ENCODE results near the gene DPH1.

DNA sequence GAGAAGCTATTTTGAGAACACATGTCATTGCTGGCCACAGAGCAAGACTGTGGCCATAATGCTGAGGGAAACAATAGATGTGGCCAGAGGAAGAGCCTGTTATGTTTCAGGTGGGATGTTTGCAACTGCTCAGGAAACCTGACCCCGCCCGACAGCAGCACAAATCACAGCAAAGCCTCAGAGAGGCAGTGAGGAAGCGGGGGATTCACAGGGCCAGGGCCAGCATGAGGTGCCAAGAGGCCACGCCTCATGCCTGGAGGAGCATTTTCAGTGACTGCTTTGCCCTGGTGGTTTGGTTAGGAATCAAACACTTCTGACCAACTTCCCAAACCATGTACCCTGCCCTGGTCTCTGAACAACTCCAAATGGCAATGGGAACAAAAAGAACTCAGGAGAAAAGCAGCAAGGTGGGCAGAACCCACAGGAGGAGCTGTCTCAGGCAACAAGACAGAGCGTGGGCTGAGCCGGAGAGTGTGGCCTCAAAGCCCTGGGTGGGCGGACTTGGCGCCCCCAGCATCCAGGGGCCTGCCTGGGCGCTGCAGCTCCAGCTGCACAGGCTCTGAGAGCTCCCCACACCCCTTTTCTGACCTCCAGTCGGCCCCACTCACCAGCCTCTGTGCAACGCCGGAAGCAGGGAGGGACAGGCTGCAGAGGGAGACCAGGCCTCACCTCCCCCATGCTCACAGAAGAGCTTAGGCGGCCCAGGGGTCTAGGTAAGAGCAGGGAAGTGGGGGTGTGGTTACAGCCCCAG, 45.6 kb downstream of the DPH1 start:
- TF ChIP-seq, protein P1, sequence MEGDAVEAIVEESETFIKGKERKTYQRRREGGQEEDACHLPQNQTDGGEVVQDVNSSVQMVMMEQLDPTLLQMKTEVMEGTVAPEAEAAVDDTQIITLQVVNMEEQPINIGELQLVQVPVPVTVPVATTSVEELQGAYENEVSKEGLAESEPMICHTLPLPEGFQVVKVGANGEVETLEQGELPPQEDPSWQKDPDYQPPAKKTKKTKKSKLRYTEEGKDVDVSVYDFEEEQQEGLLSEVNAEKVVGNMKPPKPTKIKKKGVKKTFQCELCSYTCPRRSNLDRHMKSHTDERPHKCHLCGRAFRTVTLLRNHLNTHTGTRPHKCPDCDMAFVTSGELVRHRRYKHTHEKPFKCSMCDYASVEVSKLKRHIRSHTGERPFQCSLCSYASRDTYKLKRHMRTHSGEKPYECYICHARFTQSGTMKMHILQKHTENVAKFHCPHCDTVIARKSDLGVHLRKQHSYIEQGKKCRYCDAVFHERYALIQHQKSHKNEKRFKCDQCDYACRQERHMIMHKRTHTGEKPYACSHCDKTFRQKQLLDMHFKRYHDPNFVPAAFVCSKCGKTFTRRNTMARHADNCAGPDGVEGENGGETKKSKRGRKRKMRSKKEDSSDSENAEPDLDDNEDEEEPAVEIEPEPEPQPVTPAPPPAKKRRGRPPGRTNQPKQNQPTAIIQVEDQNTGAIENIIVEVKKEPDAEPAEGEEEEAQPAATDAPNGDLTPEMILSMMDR (IDR thresholded peaks at IDR 0.05; ENCODE audit: low read depth, low read length, missing input control): no peak
- no peak for TF ChIP-seq RAD21 (IDR thresholded peaks at IDR 0.05)
- TF ChIP-seq NR2F2 (IDR thresholded peaks at IDR 0.05): no peak
- TF ChIP-seq TAF1 (conservative IDR thresholded peaks at IDR 0.05): no peak
- TF ChIP-seq, protein P2, sequence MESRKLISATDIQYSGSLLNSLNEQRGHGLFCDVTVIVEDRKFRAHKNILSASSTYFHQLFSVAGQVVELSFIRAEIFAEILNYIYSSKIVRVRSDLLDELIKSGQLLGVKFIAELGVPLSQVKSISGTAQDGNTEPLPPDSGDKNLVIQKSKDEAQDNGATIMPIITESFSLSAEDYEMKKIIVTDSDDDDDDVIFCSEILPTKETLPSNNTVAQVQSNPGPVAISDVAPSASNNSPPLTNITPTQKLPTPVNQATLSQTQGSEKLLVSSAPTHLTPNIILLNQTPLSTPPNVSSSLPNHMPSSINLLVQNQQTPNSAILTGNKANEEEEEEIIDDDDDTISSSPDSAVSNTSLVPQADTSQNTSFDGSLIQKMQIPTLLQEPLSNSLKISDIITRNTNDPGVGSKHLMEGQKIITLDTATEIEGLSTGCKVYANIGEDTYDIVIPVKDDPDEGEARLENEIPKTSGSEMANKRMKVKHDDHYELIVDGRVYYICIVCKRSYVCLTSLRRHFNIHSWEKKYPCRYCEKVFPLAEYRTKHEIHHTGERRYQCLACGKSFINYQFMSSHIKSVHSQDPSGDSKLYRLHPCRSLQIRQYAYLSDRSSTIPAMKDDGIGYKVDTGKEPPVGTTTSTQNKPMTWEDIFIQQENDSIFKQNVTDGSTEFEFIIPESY (IDR thresholded peaks at IDR 0.05): no peak
- TF ChIP-seq, protein P3, sequence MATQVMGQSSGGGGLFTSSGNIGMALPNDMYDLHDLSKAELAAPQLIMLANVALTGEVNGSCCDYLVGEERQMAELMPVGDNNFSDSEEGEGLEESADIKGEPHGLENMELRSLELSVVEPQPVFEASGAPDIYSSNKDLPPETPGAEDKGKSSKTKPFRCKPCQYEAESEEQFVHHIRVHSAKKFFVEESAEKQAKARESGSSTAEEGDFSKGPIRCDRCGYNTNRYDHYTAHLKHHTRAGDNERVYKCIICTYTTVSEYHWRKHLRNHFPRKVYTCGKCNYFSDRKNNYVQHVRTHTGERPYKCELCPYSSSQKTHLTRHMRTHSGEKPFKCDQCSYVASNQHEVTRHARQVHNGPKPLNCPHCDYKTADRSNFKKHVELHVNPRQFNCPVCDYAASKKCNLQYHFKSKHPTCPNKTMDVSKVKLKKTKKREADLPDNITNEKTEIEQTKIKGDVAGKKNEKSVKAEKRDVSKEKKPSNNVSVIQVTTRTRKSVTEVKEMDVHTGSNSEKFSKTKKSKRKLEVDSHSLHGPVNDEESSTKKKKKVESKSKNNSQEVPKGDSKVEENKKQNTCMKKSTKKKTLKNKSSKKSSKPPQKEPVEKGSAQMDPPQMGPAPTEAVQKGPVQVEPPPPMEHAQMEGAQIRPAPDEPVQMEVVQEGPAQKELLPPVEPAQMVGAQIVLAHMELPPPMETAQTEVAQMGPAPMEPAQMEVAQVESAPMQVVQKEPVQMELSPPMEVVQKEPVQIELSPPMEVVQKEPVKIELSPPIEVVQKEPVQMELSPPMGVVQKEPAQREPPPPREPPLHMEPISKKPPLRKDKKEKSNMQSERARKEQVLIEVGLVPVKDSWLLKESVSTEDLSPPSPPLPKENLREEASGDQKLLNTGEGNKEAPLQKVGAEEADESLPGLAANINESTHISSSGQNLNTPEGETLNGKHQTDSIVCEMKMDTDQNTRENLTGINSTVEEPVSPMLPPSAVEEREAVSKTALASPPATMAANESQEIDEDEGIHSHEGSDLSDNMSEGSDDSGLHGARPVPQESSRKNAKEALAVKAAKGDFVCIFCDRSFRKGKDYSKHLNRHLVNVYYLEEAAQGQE (IDR thresholded peaks at IDR 0.05): no peak
- TF ChIP-seq HNF4A (conservative IDR thresholded peaks at IDR 0.05): no peak
- no peak for TF ChIP-seq JUND (IDR thresholded peaks at IDR 0.05)
- no peak for TF ChIP-seq SP1 (IDR thresholded peaks at IDR 0.05)
- TF ChIP-seq HNF4G (IDR thresholded peaks at IDR 0.05): no peak
- TF ChIP-seq, protein P4, sequence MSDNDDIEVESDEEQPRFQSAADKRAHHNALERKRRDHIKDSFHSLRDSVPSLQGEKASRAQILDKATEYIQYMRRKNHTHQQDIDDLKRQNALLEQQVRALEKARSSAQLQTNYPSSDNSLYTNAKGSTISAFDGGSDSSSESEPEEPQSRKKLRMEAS (IDR thresholded peaks at IDR 0.05): no peak
- no peak for TF ChIP-seq GABPA (IDR thresholded peaks at IDR 0.05 in 1 of 2, conservative IDR thresholded peaks at IDR 0.05 in 1 of 2)

All from liver (tissue), 3 donors.